B cell (primary cell): Measurements from ENCODE around the gene FYN. TPM values are rescaled to one million over a fixed set of nuclear protein-coding genes. Genes with fewer than 3 reads are reported as not detected.

Experiments used
- ATAC-seq: fragments of 200-7000 bp; cut with Tn5 transposase; one replicate; pipeline ENCODE4 v1.10.0; 2021; ENCODE audit warnings: low read depth, mild to moderate bottlenecking, moderate number of reproducible peaks, moderate library complexity
- CTCF ChIA-PET: fragments of 350-600 bp; sonication (Branson Sonifier 250); formaldehyde crosslinking; loops from one replicate; lab custom pipeline; 2021; ENCODE audit warnings: antibody characterized with exemption, inconsistent platforms; lab: Charles Lee
- POLR2A ChIA-PET: fragments of 350-600 bp; sonication (Branson Sonifier 250); formaldehyde crosslinking; loops from one replicate; lab custom pipeline; 2021; ENCODE audit warnings: antibody characterized with exemption; lab: Charles Lee
- DNase-seq: peaks from one replicate; pipeline ENCODE4 v3.0.0; 2013
- H2AFZ ChIP-seq: 2 replicates; pipeline ENCODE4 v1.6.1; 2012; ENCODE audit warnings: mild to moderate bottlenecking, low read depth, low read length; ENCODE audit not compliant: insufficient read depth, poor library complexity, severe bottlenecking
- H3K27ac ChIP-seq, 2 donors: 1 replicate in 1 of 2; 2 replicates in 1 of 2; pipeline ENCODE4 v1.5.1; 2012 to 2013; ENCODE audit warnings: low read length in 2 of 2, mild to moderate bottlenecking in 2 of 2, moderate library complexity in 1 of 2
- H3K27me3 ChIP-seq, 4 experiments: fragments of 200-600 bp in 1 of 4; sonication (generic) in 1 of 4; replicated peaks in 1 of 4; 1 replicate in 2 of 4; 2 replicates in 2 of 4; pipeline versions ENCODE4 v1.6.1 to v1.7.0; 2013 to 2016; ENCODE audit warnings: low read length in 3 of 4, mild to moderate bottlenecking in 2 of 4, mixed read lengths in 1 of 4, moderate library complexity in 1 of 4; ENCODE audit not compliant: insufficient read depth in 4 of 4, control insufficient read depth in 3 of 4; ENCODE audit errors: control extremely low read depth in 1 of 4
- H3K36me3 ChIP-seq, 2 experiments: replicated peaks in 1 of 2; 1 replicate in 1 of 2; 2 replicates in 1 of 2; pipeline versions ENCODE4 v1.6.1 to v1.7.1; 2013; ENCODE audit warnings: low read length in 1 of 2; ENCODE audit not compliant: insufficient read depth in 2 of 2, control insufficient read depth in 1 of 2; ENCODE audit errors: control extremely low read depth in 1 of 2, extremely low read depth in 1 of 2
- H3K4me1 ChIP-seq, 2 donors: fragments of 200-600 bp in 1 of 2; sonication (generic) in 1 of 2; 1 replicate in 1 of 2; 2 replicates in 1 of 2; pipeline versions ENCODE4 v1.5.1 to v1.6.1; 2013 to 2017; ENCODE audit warnings: low read length in 2 of 2; ENCODE audit not compliant: control insufficient read depth in 2 of 2, insufficient read depth in 2 of 2
- H3K4me2 ChIP-seq: replicated peaks from 2 replicates; pipeline ENCODE3; 2012; ENCODE audit warnings: mild to moderate bottlenecking, low read depth, low read length; ENCODE audit not compliant: poor library complexity, severe bottlenecking
- H3K4me3 ChIP-seq, 5 experiments: fragments of 200-600 bp in 1 of 5; sonication (generic) in 1 of 5; 1 replicate in 3 of 5; 2 replicates in 2 of 5; pipeline versions ENCODE4 v1.5.1 to v1.7.0; 2011 to 2016; ENCODE audit warnings: low read length in 4 of 5, mild to moderate bottlenecking in 4 of 5, low read depth in 2 of 5, control low read depth in 1 of 5, moderate library complexity in 1 of 5; ENCODE audit not compliant: insufficient read depth in 1 of 5; ENCODE audit errors: control extremely low read depth in 1 of 5, extremely low read depth in 1 of 5
- H3K79me2 ChIP-seq: fragments of 200-600 bp; sonication (generic); one replicate; pipeline ENCODE4 v1.6.0; 2016; ENCODE audit warnings: low read length; ENCODE audit not compliant: control insufficient read depth, insufficient read depth
- H3K9ac ChIP-seq: fragments of 200-600 bp; sonication (generic); 2 replicates; pipeline ENCODE4 v1.6.1; 2017; ENCODE audit warnings: mild to moderate bottlenecking, low read length, moderate library complexity
- H3K9me3 ChIP-seq, 3 donors: one replicate each; pipeline versions ENCODE4 v1.6.1 to v1.7.1; 2013; ENCODE audit warnings: low read length in 2 of 3; ENCODE audit not compliant: control insufficient read depth in 2 of 3, insufficient read depth in 1 of 3; ENCODE audit errors: control extremely low read depth in 1 of 3
- H4K20me1 ChIP-seq: 2 replicates; pipeline ENCODE4 v1.6.0; 2012; ENCODE audit warnings: mild to moderate bottlenecking, low read length; ENCODE audit not compliant: insufficient read depth, control insufficient read depth, poor library complexity, severe bottlenecking
- H3K27ac Mint-ChIP-seq: one replicate; pipeline ENCODE4 v1.8.0; 2021; ENCODE audit warnings: mixed read lengths
- H3K27me3 Mint-ChIP-seq: one replicate; pipeline ENCODE4 v1.8.0; 2021; ENCODE audit warnings: mixed read lengths
- H3K4me1 Mint-ChIP-seq: one replicate; pipeline ENCODE4 v1.8.0; 2021; ENCODE audit warnings: mixed read lengths
- H3K4me3 Mint-ChIP-seq: one replicate; pipeline ENCODE4 v1.8.0; 2021; ENCODE audit warnings: mixed read lengths
- H3K9me3 Mint-ChIP-seq: one replicate; pipeline ENCODE4 v1.8.0; 2022; ENCODE audit warnings: mixed read lengths; ENCODE audit not compliant: insufficient read depth
- CTCF ChIP-seq: fragments of 200-600 bp; IDR thresholded peaks from one replicate; pipeline ENCODE4 v1.8.0; 2022; ENCODE audit warnings: antibody characterized with exemption, mild to moderate bottlenecking
- EZH2 ChIP-seq: IDR thresholded peaks from 2 replicates; pipeline ENCODE4 v1.6.1; 2012; ENCODE audit warnings: borderline replicate concordance, low read depth, mild to moderate bottlenecking, moderate library complexity, low read length; ENCODE audit not compliant: insufficient read depth, poor library complexity, severe bottlenecking
- WGBS: methylation state at CpG from one replicate; pipeline ENCODE4 v1.1.5; 2013; ENCODE audit warnings: missing lambda C conversion rate; ENCODE audit not compliant: insufficient coverage; 5-methylcytosine and 5-hydroxymethylcytosine counted together
- intact Hi-C: fragments of 100-400 bp; cut with micrococcal nuclease; formaldehyde crosslinking; loops from one replicate; pipeline ENCODE4 v1.10.0; 2022
- polyA plus RNA-seq: library from polyadenylated mRNA; depleted of rRNA; stranded (reverse); fragments of >200 nt; gene quantifications from 2 replicates; pipeline ENCODE4 v1.2.3, GENCODE V29; 2012
- total RNA-seq, 2 donors: library from RNA; stranded (reverse); fragments of 120-200 nt in 1 of 2; gene quantifications; 1 replicate in 1 of 2; 2 replicates in 1 of 2; pipeline versions ENCODE4 v1.2.3 to v1.2.4, GENCODE V29; 2013 to 2022

The FYN gene
- total and polyA plus RNA-seq, 2 donors (not counting 1 experiment from before 2014, with no cell fraction given): 54.1 to 94.0 TPM

- Mint-ChIP-seq H3K4me3 (no peak overlapping the region), H3K4me1 (no peaks in the 10 kb centered on the region), H3K27ac (no peak overlapping the region), H3K9me3 (no peaks in the 10 kb centered on the region), H3K27me3 (no peaks in the 10 kb centered on the region)
- Histone ChIP-seq H3K4me3 (no peak overlapping the region), H3K4me1 (no peaks in the 10 kb centered on the region), H3K27me3 (no peaks in the 10 kb centered on the region), H4K20me1 (no peaks in the 10 kb centered on the region), H3K9ac (no peak overlapping the region), H3K9me3 (no peaks in the 10 kb centered on the region), H3K27ac (no peak overlapping the region), H2AFZ (no peak overlapping the region), H3K36me3 (peaks cover 14 to 44% of the 10 kb centered on the region in 2 experiments), H3K79me2 (no peaks in the 10 kb centered on the region), H3K4me2 (no peak overlapping the region)
- ATAC-seq: no peak
- TF ChIP-seq EZH2: no peak
- TF ChIP-seq CTCF: no peak
- intact Hi-C loops: no loop called here
- whole genome bisulfite sequencing: 100% methylated on average over 5 of the region's 18 CpGs
- no peak for DNase-seq
- POLR2A ChIA-PET: no interaction called here
- CTCF ChIA-PET: interaction anchor here (1.6 kb wide), 1 partner anchor 10 kb away, joined by 5 read pairs; no protein-coding TSS in a partner anchor
These were observed 173.0 kb downstream of the FYN start for GRCh38 chr6:111700135-111700690.

GRCh38 chr6:111699123-111699522 lies 174.1 kb downstream of the FYN start:
- Histone ChIP-seq H3K27ac (no peak overlapping the region), H2AFZ (no peak overlapping the region), H3K4me2 (no peak overlapping the region), H3K36me3 (peaks cover 14 to 50% of the 10 kb centered on the region in 2 experiments), H3K9ac (no peak overlapping the region), H4K20me1 (no peaks in the 10 kb centered on the region), H3K79me2 (no peaks in the 10 kb centered on the region), H3K27me3 (no peaks in the 10 kb centered on the region), H3K4me3 (no peak overlapping the region), H3K4me1 (no peaks in the 10 kb centered on the region), H3K9me3 (no peaks in the 10 kb centered on the region)
- CTCF ChIA-PET: interaction anchor here (0.6 to 1.6 kb wide), 4 partner anchors 11 to 822 kb away, joined by 3 to 5 read pairs (median 4); a partner anchor contains a TSS
- H3K27ac Mint-ChIP-seq: no peak overlapping the region
- no peaks in the 10 kb centered on the region for H3K27me3 Mint-ChIP-seq
- H3K9me3 Mint-ChIP-seq: no peaks in the 10 kb centered on the region
- no peak overlapping the region for H3K4me3 Mint-ChIP-seq
- DNase-seq (no peak), ATAC-seq (no peak)
- intact Hi-C loops: no loop called here
- no peaks in the 10 kb centered on the region for H3K4me1 Mint-ChIP-seq
- POLR2A ChIA-PET: no interaction called here
- TF ChIP-seq EZH2 (no peak), CTCF (no peak)
- 79% methylated on average over 4 of the region's 6 CpGs for WGBS
